SK-N-SH treated with all-trans-retinoic acid at 6 μM for 48 hours (cell line): Measurements from ENCODE around the gene RSL1D1.

ENCODE experiments used
- ARNTL ChIP-seq: fragments of 450-650 bp; formaldehyde crosslinking; IDR thresholded peaks from 2 replicates; pipeline ENCODE4 v1.5.0; 2020; ENCODE audit warnings: low read depth, mild to moderate bottlenecking, moderate library complexity, borderline replicate concordance
- ESRRG ChIP-seq: fragments of 250-450 bp; sonication (Bioruptor Pico); IDR thresholded peaks from 2 replicates; pipeline ENCODE4 v1.6.1; 2021; ENCODE audit warnings: mild to moderate bottlenecking
- GLIS3 ChIP-seq: fragments of 250-450 bp; sonication (Bioruptor Pico); IDR thresholded peaks from 2 replicates; pipeline ENCODE4 v1.5.0; 2020; ENCODE audit warnings: mild to moderate bottlenecking, moderate library complexity
- ISL1 ChIP-seq: fragments of 250-450 bp; sonication (Bioruptor Pico); IDR thresholded peaks from 2 replicates; pipeline ENCODE4 v2.1.2; 2022; ENCODE audit warnings: mild to moderate bottlenecking, moderate library complexity
- OSR1 ChIP-seq: fragments of 250-450 bp; sonication (Bioruptor Pico); IDR thresholded peaks from 2 replicates; pipeline ENCODE4 v1.8.0; 2022; ENCODE audit warnings: moderate library complexity, mild to moderate bottlenecking, inconsistent platforms
- PPARA ChIP-seq: fragments of 250-450 bp; sonication (Bioruptor Pico); IDR thresholded peaks from 2 replicates; pipeline ENCODE4 v1.5.0; 2020; ENCODE audit warnings: mild to moderate bottlenecking, borderline replicate concordance
- RARB ChIP-seq: fragments of 250-450 bp; sonication (Bioruptor Pico); IDR thresholded peaks from 2 replicates; pipeline ENCODE4 v1.8.0; 2021; ENCODE audit warnings: mild to moderate bottlenecking, moderate library complexity
- SNAI2 ChIP-seq: fragments of 250-450 bp; sonication (Bioruptor Pico); IDR thresholded peaks from 2 replicates; pipeline ENCODE4 v1.5.0; 2020; ENCODE audit warnings: mild to moderate bottlenecking, moderate library complexity
- TCF4 ChIP-seq: fragments of 250-450 bp; sonication (Bioruptor Pico); IDR thresholded peaks from 2 replicates; pipeline ENCODE4 v1.8.0; 2021; ENCODE audit warnings: mild to moderate bottlenecking, moderate library complexity, borderline replicate concordance
- ZC3H10 ChIP-seq: fragments of 250-450 bp; sonication (Bioruptor Pico); IDR thresholded peaks from 2 replicates; pipeline ENCODE4 v1.5.1; 2021; ENCODE audit warnings: mild to moderate bottlenecking, moderate library complexity
- ZFP3 ChIP-seq: fragments of 250-450 bp; sonication (Bioruptor Pico); IDR thresholded peaks from 2 replicates; pipeline ENCODE4 v1.5.0; 2020; ENCODE audit warnings: mild to moderate bottlenecking, moderate library complexity
- ZNF70 ChIP-seq: fragments of 450-650 bp; formaldehyde crosslinking; IDR thresholded peaks from 2 replicates; pipeline ENCODE4 v1.5.0; 2020; ENCODE audit warnings: mild to moderate bottlenecking, moderate library complexity
- TF ChIP-seq, protein P1 (sequence below): fragments of 250-450 bp; sonication (Bioruptor Pico); IDR thresholded peaks from 2 replicates; pipeline ENCODE4 v1.8.0; 2021; ENCODE audit warnings: low read depth, mild to moderate bottlenecking, moderate library complexity, borderline replicate concordance
- TF ChIP-seq, protein P2 (sequence below): fragments of 250-450 bp; sonication (Bioruptor Pico); IDR thresholded peaks from 2 replicates; pipeline ENCODE4 v1.5.1; 2020; ENCODE audit warnings: low read depth, mild to moderate bottlenecking, moderate library complexity

DNA sequence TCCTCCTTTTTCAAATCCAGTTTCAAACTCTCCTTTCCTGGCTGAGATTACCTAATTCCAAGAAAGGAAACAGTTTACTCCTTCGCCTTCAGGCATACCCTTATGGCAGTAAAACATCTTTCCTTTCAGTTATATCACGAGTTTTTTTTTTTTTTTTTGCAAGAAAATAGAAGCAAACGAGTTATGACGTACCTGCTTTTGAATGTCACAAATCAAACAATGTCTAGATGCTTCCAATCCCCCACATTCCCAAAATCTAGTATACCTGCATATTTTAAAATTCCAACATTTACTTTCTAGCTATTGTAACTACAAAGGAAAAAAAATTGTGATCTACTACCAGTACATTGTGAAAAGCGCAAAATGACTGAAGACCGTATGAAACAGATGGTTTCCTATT is 35.5 kb upstream of the RSL1D1 start:
- TF ChIP-seq OSR1 (CRISPR knock-in tag) (no peak), ARNTL (CRISPR knock-in tag) (no peak), GLIS3 (CRISPR knock-in tag) (no peak), ESRRG (CRISPR knock-in tag) (no peak), ZFP3 (CRISPR knock-in tag) (no peak), SNAI2 (CRISPR knock-in tag) (no peak), RARB (CRISPR knock-in tag) (no peak), ZC3H10 (CRISPR knock-in tag) (no peak), PPARA (CRISPR knock-in tag) (no peak), ISL1 (CRISPR knock-in tag) (no peak), TCF4 (CRISPR knock-in tag) (no peak), ZNF70 (CRISPR knock-in tag) (no peak)
- TF ChIP-seq, protein P1, sequence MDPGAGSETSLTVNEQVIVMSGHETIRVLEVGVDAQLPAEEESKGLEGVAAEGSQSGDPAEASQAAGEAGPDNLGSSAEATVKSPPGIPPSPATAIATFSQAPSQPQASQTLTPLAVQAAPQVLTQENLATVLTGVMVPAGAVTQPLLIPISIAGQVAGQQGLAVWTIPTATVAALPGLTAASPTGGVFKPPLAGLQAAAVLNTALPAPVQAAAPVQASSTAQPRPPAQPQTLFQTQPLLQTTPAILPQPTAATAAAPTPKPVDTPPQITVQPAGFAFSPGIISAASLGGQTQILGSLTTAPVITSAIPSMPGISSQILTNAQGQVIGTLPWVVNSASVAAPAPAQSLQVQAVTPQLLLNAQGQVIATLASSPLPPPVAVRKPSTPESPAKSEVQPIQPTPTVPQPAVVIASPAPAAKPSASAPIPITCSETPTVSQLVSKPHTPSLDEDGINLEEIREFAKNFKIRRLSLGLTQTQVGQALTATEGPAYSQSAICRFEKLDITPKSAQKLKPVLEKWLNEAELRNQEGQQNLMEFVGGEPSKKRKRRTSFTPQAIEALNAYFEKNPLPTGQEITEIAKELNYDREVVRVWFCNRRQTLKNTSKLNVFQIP (CRISPR knock-in tag): no peak
- TF ChIP-seq, protein P2, sequence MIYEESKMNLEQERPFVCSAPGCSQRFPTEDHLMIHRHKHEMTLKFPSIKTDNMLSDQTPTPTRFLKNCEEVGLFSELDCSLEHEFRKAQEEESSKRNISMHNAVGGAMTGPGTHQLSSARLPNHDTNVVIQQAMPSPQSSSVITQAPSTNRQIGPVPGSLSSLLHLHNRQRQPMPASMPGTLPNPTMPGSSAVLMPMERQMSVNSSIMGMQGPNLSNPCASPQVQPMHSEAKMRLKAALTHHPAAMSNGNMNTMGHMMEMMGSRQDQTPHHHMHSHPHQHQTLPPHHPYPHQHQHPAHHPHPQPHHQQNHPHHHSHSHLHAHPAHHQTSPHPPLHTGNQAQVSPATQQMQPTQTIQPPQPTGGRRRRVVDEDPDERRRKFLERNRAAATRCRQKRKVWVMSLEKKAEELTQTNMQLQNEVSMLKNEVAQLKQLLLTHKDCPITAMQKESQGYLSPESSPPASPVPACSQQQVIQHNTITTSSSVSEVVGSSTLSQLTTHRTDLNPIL (CRISPR knock-in tag): no peak
